HEK293 (cell line): ENCODE measurements around the gene PLP2.

Experiments used
- BCL11B ChIP-seq: fragments of 450-650 bp; formaldehyde crosslinking; IDR thresholded peaks from 2 replicates; pipeline ENCODE4 v1.5.1; 2016; ENCODE audit warnings: low read depth, missing biosample characterization, missing genetic modification characterization
- EGR2 ChIP-seq: fragments of 450-650 bp; formaldehyde crosslinking; IDR thresholded peaks from 2 replicates; pipeline ENCODE4 v1.5.1; 2016; ENCODE audit warnings: low read depth, missing biosample characterization, missing genetic modification characterization
- HOXA7 ChIP-seq: sonication (generic); formaldehyde crosslinking; IDR thresholded peaks from 2 replicates; pipeline ENCODE4 v1.8.1; 2022; ENCODE audit warnings: missing genetic modification reagents, borderline replicate concordance
- HOXC10 ChIP-seq: sonication (generic); formaldehyde crosslinking; IDR thresholded peaks from 2 replicates; pipeline ENCODE4 v1.8.1; 2023; ENCODE audit warnings: mild to moderate bottlenecking, missing genetic modification reagents
- KLF1 ChIP-seq: fragments of 450-650 bp; formaldehyde crosslinking; IDR thresholded peaks from 2 replicates; pipeline ENCODE4 v1.5.1; 2016; ENCODE audit warnings: missing biosample characterization, missing genetic modification characterization
- KLF8 ChIP-seq: fragments of 450-650 bp; formaldehyde crosslinking; IDR thresholded peaks from 2 replicates; pipeline ENCODE4 v1.5.1; 2016; ENCODE audit warnings: missing biosample characterization, missing genetic modification characterization
- PATZ1 ChIP-seq: fragments of 450-650 bp; formaldehyde crosslinking; IDR thresholded peaks from 2 replicates; pipeline ENCODE4 v1.5.1; 2016; ENCODE audit warnings: missing biosample characterization, missing genetic modification characterization
- PBX3 ChIP-seq: sonication (generic); formaldehyde crosslinking; IDR thresholded peaks from 2 replicates; pipeline ENCODE4 v1.8.1; 2022; ENCODE audit warnings: mild to moderate bottlenecking, moderate library complexity, missing genetic modification reagents
- REPIN1 ChIP-seq: fragments of 450-650 bp; formaldehyde crosslinking; IDR thresholded peaks from 2 replicates; pipeline ENCODE4 v1.5.1; 2017; ENCODE audit warnings: missing biosample characterization, missing genetic modification characterization, low read depth
- SP7 ChIP-seq: fragments of 450-650 bp; formaldehyde crosslinking; IDR thresholded peaks from 2 replicates; pipeline ENCODE4 v1.5.1; 2016; ENCODE audit warnings: missing biosample characterization, missing genetic modification characterization
- ZBTB17 ChIP-seq: fragments of 450-650 bp; formaldehyde crosslinking; IDR thresholded peaks from 2 replicates; pipeline ENCODE4 v1.5.1; 2016; ENCODE audit warnings: missing biosample characterization, missing genetic modification characterization
- ZBTB20 ChIP-seq: fragments of 450-650 bp; formaldehyde crosslinking; IDR thresholded peaks from 2 replicates; pipeline ENCODE4 v1.5.1; 2016; ENCODE audit warnings: missing biosample characterization, missing genetic modification characterization
- ZNF112 ChIP-seq: fragments of 450-650 bp; formaldehyde crosslinking; IDR thresholded peaks from 2 replicates; pipeline ENCODE4 v1.5.0; 2017; ENCODE audit warnings: missing biosample characterization, missing genetic modification characterization
- ZNF121 ChIP-seq: fragments of 450-650 bp; formaldehyde crosslinking; IDR thresholded peaks from 2 replicates; pipeline ENCODE4 v1.5.1; 2016; ENCODE audit warnings: missing biosample characterization, missing genetic modification characterization
- ZNF132 ChIP-seq: fragments of 450-650 bp; formaldehyde crosslinking; IDR thresholded peaks from 2 replicates; pipeline ENCODE4 v1.5.1; 2017; ENCODE audit warnings: missing biosample characterization, missing genetic modification characterization, borderline replicate concordance
- ZNF175 ChIP-seq: fragments of 450-650 bp; formaldehyde crosslinking; IDR thresholded peaks from 2 replicates; pipeline ENCODE4 v1.5.1; 2016; ENCODE audit warnings: missing biosample characterization, missing genetic modification characterization
- ZNF19 ChIP-seq: fragments of 450-650 bp; formaldehyde crosslinking; IDR thresholded peaks from 2 replicates; pipeline ENCODE4; 2016; ENCODE audit warnings: missing biosample characterization, missing genetic modification characterization, low read depth
- ZNF214 ChIP-seq: fragments of 450-650 bp; formaldehyde crosslinking; IDR thresholded peaks from 2 replicates; pipeline ENCODE4 v1.5.1; 2017; ENCODE audit warnings: missing biosample characterization, mild to moderate bottlenecking, missing genetic modification characterization, borderline replicate concordance
- ZNF311 ChIP-seq: fragments of 450-650 bp; formaldehyde crosslinking; IDR thresholded peaks from 2 replicates; pipeline ENCODE4 v1.5.1; 2017; ENCODE audit warnings: missing biosample characterization, missing genetic modification characterization, borderline replicate concordance
- ZNF350 ChIP-seq: fragments of 450-650 bp; formaldehyde crosslinking; IDR thresholded peaks from 2 replicates; pipeline ENCODE4 v1.5.0; 2017; ENCODE audit warnings: missing biosample characterization, mild to moderate bottlenecking, missing genetic modification characterization
- ZNF354C ChIP-seq: fragments of 450-650 bp; formaldehyde crosslinking; IDR thresholded peaks from 2 replicates; pipeline ENCODE4 v1.5.1; 2016; ENCODE audit warnings: missing biosample characterization, missing genetic modification characterization, low read depth, borderline replicate concordance
- ZNF366 ChIP-seq: fragments of 450-650 bp; formaldehyde crosslinking; conservative IDR thresholded peaks from 2 replicates; pipeline ENCODE4 v1.5.1; 2016; ENCODE audit warnings: missing biosample characterization, missing genetic modification characterization
- ZNF391 ChIP-seq: fragments of 450-650 bp; formaldehyde crosslinking; IDR thresholded peaks from 2 replicates; pipeline ENCODE4 v1.5.1; 2016; ENCODE audit warnings: low read depth, missing biosample characterization, missing genetic modification characterization, borderline replicate concordance
- ZNF394 ChIP-seq: fragments of 450-650 bp; formaldehyde crosslinking; IDR thresholded peaks from 2 replicates; pipeline ENCODE4 v1.5.1; 2016; ENCODE audit warnings: missing biosample characterization, missing genetic modification characterization, mild to moderate bottlenecking, moderate library complexity, borderline replicate concordance
- ZNF501 ChIP-seq: fragments of 450-650 bp; formaldehyde crosslinking; IDR thresholded peaks from 2 replicates; pipeline ENCODE4 v1.5.1; 2016; ENCODE audit warnings: missing biosample characterization, missing genetic modification characterization
- ZNF530 ChIP-seq: fragments of 450-650 bp; formaldehyde crosslinking; IDR thresholded peaks from 2 replicates; pipeline ENCODE4 v1.5.1; 2016; ENCODE audit warnings: low read depth, missing biosample characterization, missing genetic modification characterization
- ZNF580 ChIP-seq: fragments of 450-650 bp; formaldehyde crosslinking; IDR thresholded peaks from 2 replicates; pipeline ENCODE4 v1.5.1; 2016; ENCODE audit warnings: missing biosample characterization, missing genetic modification characterization
- ZNF596 ChIP-seq: fragments of 450-650 bp; IDR thresholded peaks from 2 replicates; pipeline ENCODE4 v1.5.0; 2018; ENCODE audit warnings: missing biosample characterization, mild to moderate bottlenecking, missing genetic modification characterization, moderate library complexity
- ZNF600 ChIP-seq: fragments of 450-650 bp; formaldehyde crosslinking; IDR thresholded peaks from 2 replicates; pipeline ENCODE4 v1.5.1; 2016; ENCODE audit warnings: missing biosample characterization, missing genetic modification characterization
- ZNF623 ChIP-seq: fragments of 450-650 bp; formaldehyde crosslinking; IDR thresholded peaks from 2 replicates; pipeline ENCODE4 v1.5.1; 2016; ENCODE audit warnings: missing biosample characterization, missing genetic modification characterization
- ZNF692 ChIP-seq: fragments of 450-650 bp; formaldehyde crosslinking; IDR thresholded peaks from 2 replicates; pipeline ENCODE4 v1.5.1; 2016; ENCODE audit warnings: missing biosample characterization, missing genetic modification characterization
- ZNF704 ChIP-seq: fragments of 450-650 bp; formaldehyde crosslinking; IDR thresholded peaks from 2 replicates; pipeline ENCODE4 v1.5.1; 2016; ENCODE audit warnings: missing biosample characterization, missing genetic modification characterization
- ZNF747 ChIP-seq: fragments of 450-650 bp; formaldehyde crosslinking; IDR thresholded peaks from 2 replicates; pipeline ENCODE4 v1.5.1; 2016; ENCODE audit warnings: missing biosample characterization, missing genetic modification characterization
- ZNF76 ChIP-seq: fragments of 450-650 bp; formaldehyde crosslinking; IDR thresholded peaks from 2 replicates; pipeline ENCODE4; 2016; ENCODE audit warnings: low read depth, missing biosample characterization, missing genetic modification characterization, borderline replicate concordance
- ZNF768 ChIP-seq: fragments of 450-650 bp; formaldehyde crosslinking; IDR thresholded peaks from 2 replicates; pipeline ENCODE4 v1.5.1; 2018; ENCODE audit warnings: missing biosample characterization, mild to moderate bottlenecking, missing genetic modification characterization
- ZNF776 ChIP-seq: fragments of 450-650 bp; formaldehyde crosslinking; IDR thresholded peaks from 2 replicates; pipeline ENCODE4 v1.5.0; 2017; ENCODE audit warnings: missing biosample characterization, missing genetic modification characterization, borderline replicate concordance
- ZSCAN16 ChIP-seq: fragments of 450-650 bp; formaldehyde crosslinking; IDR thresholded peaks from 2 replicates; pipeline ENCODE4 v1.5.1; 2016; ENCODE audit warnings: missing biosample characterization, missing genetic modification characterization

Gene PLP2

GRCh38 chrX:49172280-49172780, 632 bp downstream of the PLP2 start (continued):
- TF ChIP-seq ZNF704 (tag by site-specific recombination) (no peak), ZNF623 (tag by site-specific recombination) (no peak), ZNF121 (tag by site-specific recombination) (no peak), ZNF596 (no peak), REPIN1 (tag by site-specific recombination) (no peak), ZBTB17 (tag by site-specific recombination) (no peak), ZNF76 (tag by site-specific recombination) (no peak; the same call in 1 of the 2 replicates), ZNF391 (tag by site-specific recombination) (no peak), KLF1 (peak; percentile 99), ZNF175 (tag by site-specific recombination) (no peak), ZNF132 (tag by site-specific recombination) (no peak), ZNF776 (tag by site-specific recombination) (no peak), ZNF112 (tag by site-specific recombination) (no peak), ZNF350 (no peak), ZNF600 (tag by site-specific recombination) (no peak), ZBTB20 (tag by site-specific recombination) (no peak; the same call in 1 of the 2 replicates), ZSCAN16 (peak; percentile 62; the same call in 1 of the 2 replicates), HOXC10 (CRISPR knock-in tag) (no peak), ZNF580 (tag by site-specific recombination) (no peak), EGR2 (tag by site-specific recombination) (no peak), ZNF692 (tag by site-specific recombination) (peak; percentile 77), KLF8 (tag by site-specific recombination) (peak; percentile 92), ZNF530 (tag by site-specific recombination) (no peak), ZNF214 (tag by site-specific recombination) (no peak), PATZ1 (tag by site-specific recombination) (peak; percentile 79), ZNF354C (tag by site-specific recombination) (no peak), ZNF19 (tag by site-specific recombination) (no peak), ZNF768 (tag by site-specific recombination) (no peak), ZNF311 (tag by site-specific recombination) (no peak), ZNF747 (tag by site-specific recombination) (no peak), SP7 (no peak; the same call in 1 of the 2 replicates), HOXA7 (CRISPR knock-in tag) (no peak), ZNF394 (tag by site-specific recombination) (0 out of 2 replicates have a peak, but pooled peaks have one; percentile 2), ZNF501 (tag by site-specific recombination) (no peak; the same call in none of the 2 replicates), ZNF366 (no peak), BCL11B (no peak), PBX3 (CRISPR knock-in tag) (no peak)
